Hematopoietic multipotent progenitor cell (in vitro differentiated cells): Measurements from ENCODE around the gene LRP8. TPM values are rescaled to one million over a fixed set of nuclear protein-coding genes. Genes with fewer than 3 reads are reported as not detected.

Source experiments
- DNase-seq, 3 donors: peaks; one replicate each; pipeline ENCODE4 v3.0.0-alpha.2; 2011 to 2015; ENCODE audit warnings: low read depth in 2 of 3, low spot score in 2 of 3
- total RNA-seq: library from RNA; depleted of rRNA; stranded (reverse); fragments of >200 nt; gene quantifications from one replicate; pipeline ENCODE4 v1.2.3, GENCODE V29; 2012

The LRP8 gene
- total RNA-seq, 1 donor, result 30.7 TPM

DNA sequence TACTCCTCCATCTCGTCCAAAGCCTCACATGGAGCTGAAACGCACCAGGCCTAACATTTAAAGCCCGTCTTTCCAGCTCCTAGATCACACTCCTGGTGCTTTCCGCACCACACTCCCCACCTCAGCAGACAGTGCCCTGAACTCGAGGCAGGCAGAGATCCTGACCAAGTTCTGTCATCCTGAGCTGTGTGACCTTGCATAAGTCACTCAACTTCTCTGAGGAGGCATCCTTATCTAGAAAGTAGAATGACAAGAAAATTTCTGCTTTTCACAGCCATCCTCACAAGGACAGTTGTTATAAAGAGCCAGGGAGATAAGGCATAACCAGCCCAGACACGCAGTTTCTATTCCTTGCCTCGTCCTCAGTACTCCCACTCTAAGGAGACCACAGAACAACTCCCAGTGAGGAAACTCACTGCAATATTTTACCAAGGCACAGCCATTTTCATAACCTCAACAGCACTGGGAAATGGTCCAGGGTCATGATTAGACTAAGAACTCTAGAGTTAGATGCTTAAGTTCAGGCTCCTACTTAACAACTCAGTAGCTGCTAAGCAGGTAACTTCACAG, 3.1 kb downstream of the LRP8 start:
- DNase-seq, result no peak

DNA sequence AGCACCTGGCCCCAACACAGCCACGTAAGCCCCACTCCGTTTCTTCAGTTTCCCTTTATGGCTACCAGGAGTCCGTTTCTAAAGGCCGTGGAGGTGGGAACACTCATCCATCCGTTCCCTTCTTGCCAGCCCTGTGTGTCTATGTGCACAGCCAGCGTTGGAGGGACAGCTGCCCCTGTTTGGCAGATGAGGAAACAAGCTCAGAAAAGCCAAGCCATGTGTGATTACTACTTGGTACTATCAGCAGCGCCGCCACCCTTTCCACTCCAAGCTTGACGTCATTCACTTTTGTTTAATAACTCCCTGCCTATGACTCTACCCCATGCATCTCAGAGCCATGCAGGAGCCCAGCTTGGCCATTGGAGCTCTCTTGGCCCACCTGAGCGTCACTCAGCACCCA, 3.5 kb downstream of the LRP8 start:
- no peak for DNase-seq

DNA sequence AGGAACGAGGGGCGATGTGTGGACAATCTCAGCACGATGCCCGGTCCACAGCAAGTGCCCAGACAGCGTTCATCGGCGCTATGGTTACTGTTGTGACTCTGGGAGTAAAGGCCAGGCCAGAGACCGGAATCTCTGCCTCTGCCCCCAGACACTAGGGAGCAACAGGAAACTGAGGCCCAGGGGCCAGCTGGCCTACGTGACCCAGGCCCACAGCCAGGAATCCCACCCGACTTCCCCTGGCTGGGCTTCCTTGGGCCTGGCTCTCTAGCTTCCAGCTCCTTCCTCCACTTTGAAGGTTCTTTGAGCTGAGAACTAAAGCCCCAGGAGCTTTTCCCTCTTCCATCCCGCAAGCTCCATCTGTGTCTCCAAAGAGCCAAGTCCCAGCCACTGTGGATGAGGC, 4.6 kb downstream of the LRP8 start:
- DNase-seq, result no peak

DNA sequence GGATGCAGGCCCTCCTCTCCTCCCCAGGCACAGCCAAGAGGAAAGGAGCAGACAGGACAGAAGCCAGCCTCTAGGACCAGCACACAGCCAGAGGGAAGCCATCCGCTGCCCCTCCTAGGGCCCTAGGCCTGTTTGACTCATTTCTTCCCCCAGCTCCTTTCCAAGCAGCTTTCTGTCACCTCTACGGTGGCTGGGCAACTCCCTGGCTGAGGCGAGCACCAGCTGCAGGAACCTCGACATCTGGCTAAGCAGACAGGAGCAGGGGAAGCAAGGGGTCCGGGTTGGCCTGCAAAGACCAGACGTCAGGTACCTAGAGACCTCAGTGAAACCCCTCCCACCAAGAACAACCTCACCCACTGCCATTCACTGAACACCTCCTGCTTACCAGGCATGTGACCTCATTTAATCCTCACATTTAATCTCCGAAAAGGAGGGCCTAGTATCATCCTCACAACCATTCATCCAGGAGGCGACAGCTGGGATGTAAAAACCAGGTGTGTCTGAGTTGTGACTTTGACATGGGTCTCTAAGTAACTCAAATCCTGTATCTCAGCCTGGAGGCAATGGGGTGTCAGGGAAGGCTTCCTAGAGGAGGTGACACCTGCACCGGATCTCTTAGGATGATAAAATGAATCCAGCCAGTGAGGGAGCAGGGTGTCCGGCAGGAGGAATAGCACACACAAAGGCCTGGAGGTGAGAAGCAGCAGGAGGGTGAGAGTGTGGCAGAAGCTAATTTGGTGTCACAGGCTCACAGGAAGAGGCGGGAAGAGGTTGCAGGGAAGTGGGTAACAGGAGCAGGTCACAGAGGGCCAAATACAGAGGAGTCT, 5.9 kb downstream of the LRP8 start:
- DNase-seq, result no peak

DNA sequence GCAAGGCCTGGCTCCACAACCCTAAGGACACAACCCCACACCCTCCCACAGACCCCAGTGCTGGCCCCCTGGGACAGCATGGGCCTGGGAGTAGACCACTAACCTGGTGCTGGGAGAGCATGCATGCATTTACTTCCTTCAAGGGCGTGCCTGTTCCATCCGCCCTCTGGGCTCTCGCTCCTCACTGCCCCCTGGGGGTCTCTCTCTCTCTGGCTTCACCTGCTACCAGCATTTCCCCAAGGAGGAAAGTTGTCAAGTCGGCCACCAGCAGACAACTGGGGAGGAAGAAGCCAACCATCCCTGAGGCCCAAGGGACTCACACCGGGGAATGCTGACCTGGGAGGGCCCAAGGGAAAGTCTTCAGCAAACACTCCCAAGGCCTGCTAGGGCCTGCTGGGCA, 6.5 kb downstream of the LRP8 start:
- DNase-seq, result peak in 2 of 3 donors; percentile 41 to 50

DNA sequence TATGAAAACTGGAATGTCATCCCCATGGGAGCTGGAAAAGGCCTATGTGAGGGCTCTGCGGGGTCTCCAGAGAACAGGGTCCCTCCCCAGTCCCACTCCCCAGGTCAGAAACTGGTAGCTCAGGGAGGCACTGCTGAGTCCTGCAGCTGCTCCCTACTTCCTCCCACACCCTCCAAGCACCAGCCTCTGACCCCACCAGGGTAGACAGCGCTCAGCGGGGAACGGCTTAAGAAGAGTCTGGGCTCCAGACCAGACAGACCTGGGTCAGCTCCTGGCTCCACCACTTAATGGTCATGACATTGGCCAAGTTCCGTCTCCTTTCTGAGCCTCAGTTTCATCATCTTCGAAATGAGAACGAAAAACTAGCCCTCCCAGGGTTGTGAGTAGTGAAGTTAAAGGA, 7.2 kb downstream of the LRP8 start:
- DNase-seq, result no peak

DNA sequence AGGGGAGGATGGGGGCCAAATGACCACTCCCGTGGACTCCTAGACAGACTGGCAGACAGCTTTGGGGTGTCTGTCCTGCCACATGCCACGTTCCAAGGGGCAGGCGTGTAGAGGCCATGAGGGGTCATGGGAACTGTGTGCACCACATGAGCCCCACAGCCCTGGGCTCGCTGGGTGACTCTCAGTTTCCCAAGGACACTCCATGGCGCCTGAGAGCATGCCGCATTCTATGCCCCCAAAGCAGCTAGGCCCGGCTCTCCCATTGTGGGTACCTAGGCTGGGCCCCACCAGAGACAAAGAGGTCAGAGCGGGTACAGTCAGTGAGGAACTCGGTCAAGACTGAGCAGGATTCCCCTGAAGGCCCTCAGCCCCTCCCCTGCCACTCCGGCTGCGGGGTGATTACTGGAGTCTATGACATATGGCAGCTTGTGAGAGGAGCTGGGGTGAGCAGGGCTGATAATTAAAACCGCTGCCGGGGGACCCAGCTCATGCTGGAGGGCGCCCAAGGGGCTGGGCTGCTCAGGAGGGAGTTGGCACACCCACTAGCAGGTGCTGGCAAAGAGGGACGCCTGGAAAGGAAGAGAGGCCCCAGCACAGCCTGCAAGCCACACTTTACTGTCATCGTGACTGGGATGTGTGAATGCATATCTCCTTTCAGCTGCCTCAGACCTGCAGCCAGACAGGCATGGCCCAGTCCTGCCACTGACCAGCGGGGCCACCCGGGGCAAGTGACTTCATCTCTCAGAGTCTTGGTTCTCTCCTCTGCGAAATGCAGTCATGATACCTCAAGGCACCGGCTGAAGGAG, 8.4 kb downstream of the LRP8 start:
- peak in 1 of 3 donors; percentile 52 for DNase-seq

DNA sequence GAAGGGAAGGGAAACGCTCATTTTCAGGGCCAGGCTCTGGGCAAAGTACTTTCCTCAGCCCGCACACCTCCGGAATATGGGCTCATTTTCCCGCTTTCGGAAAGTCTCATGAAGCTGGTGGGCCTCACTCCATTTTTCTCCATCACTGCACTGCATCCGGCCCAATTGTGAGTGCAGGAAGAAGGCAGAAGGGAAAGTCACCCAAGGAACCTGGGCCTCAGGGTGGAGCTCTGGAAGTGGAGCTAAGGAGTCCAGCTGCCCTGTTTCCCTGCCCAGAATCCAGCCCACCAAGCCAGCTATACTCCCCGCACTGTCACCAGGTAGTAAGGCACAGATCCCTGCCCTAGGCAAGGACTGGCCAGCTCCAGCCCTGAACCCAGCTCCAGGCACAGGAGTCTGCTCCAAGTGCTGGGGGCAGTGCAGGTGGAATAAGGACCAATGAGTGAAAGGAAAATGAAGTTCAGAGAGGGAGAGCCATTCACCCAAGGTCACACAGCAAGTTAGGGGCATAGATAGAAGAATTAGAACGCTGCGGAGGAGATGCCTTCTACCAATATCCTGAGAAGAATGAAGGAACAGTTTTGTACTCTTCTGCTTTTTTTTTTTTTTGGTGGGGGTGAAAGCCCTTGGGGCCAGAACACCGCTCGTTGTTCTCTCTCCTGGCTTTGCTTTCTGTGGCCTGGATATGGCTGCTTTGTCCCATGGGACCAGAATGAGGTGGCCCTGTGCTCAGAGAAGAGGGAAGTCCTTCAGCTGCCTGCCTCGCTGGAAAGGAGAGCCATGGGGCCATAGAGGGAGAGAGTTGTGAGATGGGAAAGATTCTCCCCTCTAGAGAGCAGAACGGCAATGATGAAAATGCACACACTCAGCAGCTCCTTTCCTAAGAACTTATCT, 10.0 kb downstream of the LRP8 start:
- DNase-seq, result no peak

DNA sequence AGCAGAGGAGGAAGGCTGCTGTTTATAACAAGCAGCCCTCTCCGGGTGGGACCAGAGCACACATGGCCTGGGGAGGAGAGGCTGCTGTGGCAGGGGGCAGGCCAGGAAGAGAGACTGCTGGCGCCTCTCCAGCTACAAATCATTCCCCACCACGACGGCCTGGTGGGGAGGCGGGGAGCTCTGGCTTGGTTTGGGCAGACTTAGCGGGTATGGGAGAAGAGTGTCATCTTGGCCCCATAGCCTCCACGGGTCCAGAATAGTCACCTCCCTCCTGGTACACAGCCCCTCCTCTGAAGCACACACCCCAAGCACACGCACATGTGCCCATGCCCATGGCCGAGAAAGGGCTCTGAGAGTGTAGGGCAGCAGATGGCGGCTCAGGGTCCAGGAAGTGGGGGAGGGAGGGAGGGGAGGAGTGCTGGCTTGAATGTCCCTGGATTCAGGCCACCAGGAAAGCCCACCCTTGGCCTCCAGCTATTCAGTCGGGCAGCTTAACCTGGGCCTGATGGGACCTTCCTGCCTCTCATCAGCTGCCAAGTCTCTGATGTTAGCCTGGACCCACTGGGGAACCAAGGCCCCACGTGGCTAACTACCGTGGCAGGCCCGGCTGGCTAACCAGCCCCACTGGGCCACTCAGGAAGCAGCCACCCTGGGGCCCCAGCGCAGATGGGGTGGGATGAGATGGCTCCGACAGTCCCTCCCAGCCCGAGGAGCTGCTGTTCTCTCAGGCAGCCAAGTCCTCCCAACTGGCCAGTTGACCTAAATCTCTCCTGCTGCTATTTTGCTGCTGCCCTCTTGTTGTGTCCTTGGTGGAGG, 10.9 kb downstream of the LRP8 start:
- peak in 1 of 3 donors; percentile 52 for DNase-seq

DNA sequence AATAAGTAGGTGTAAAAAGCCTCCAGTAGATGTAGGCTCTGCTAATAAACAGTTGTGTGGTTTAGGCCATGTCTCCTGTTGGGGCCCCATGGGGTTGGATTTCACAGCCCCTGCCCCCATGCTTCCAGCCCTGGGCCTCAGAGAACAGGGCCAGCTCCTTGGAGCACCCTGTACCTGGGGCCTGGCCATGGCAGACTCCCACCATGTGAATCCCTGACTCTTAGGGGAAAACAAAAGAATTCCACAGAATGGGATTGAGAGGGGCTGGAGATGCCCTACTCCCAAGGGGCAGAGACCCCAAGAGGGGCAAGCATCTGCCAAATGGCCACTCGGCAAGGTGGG, 11.5 kb downstream of the LRP8 start:
- DNase-seq, result no peak

DNA sequence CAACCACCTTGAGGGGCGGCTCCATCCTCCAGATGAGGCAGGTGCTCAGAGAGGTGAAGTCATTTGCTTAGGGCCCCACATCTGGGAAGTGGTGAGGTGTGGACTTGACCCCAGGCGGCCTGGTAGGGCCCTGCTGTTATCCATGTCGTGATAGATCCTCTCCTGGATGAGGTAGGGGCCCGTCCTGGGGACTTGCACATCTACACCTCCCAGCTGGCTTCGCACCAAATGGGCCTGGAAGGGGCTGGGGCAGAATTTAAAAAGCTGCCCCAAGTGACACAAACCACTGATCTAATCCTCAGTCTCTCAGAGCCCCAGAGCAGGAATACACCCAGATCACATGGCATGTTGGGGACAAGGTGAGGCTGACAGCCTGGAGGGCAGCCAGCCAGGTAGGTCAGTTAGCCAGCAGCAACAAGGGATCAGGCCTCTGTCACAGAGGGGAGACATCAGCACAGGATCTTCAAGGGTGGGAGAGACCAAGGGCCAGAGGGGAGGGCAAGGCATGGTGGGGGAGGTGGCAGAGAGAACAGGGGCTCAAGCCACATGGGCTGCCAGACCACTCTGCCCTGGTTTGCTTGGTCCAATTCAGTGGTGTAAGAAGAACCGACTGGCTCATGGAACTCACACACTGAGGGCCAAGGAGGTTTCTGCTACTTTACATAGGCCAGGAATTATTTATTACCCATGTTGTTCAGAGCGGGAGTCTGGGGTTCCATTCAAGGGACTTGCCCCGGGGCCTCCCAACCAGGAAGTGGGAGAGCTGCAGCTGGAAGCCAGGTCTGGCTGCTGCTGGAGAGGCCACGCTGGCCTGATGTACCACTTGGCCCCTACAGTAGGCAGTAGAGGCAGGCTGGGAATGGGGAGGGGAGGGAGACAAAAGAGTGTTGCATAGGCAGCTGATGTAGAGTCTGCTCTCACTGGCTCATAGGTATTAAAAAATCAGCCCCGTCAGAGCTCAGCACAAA, 12.1 kb downstream of the LRP8 start:
- no peak for DNase-seq

DNA sequence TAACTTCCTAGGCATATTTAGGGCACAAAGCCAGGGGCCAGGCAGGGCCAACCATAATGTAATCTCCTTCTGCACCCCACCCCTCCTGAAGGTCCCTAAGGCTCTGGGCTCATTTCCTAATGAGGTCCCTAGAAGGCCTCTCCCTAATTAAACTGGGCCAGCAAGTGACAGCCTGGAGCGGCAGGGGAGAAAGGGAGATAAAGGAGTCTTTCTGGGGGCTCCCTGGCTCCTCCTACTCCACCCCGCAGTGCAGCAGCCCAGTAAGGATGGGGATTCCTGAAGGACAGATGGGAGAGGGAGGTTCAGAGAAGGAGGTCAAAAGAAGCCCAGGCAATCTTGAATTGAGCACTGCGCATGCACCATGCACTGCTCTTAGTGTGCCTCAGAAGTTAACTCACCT, 12.8 kb downstream of the LRP8 start:
- no peak for DNase-seq

DNA sequence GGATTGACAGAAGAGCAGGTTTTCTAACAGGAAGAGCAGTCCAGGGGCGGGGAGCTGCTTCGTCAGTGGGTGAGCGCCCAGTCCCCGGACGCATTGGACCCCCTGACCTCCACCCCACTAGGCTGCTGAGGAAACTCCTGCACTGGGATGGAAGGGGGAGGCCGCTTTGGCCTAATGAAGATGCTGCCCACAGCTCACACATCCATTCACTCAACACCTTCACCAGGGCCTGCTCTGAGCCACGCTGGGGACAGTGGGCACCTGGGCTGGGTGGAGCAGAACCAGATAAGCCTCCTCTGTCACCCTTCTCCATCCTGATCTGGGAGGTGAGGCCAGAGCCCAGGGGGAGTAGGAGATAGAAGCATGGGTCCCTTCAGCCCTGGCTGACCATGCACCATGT, 13.3 kb downstream of the LRP8 start:
- no peak for DNase-seq

DNA sequence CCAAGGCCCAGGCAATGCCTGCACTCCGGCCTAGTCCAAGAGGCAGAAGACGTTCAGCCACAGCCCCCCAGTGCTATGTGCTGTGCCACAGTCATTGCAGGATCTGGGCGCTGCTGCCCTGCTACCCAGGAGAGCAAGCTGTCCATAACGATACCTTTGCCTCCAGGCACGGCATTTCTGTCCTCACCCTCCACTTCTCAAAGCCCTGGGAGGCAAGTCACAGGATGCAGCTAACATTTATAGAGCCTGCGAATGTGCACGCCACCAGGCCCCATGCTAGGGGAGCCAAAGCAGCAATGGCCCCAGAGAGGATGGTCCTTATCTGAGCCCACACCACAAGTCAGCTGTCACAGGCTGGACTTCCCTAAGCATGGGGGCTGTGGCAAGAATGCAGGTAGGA, 13.8 kb downstream of the LRP8 start:
- no peak for DNase-seq

DNA sequence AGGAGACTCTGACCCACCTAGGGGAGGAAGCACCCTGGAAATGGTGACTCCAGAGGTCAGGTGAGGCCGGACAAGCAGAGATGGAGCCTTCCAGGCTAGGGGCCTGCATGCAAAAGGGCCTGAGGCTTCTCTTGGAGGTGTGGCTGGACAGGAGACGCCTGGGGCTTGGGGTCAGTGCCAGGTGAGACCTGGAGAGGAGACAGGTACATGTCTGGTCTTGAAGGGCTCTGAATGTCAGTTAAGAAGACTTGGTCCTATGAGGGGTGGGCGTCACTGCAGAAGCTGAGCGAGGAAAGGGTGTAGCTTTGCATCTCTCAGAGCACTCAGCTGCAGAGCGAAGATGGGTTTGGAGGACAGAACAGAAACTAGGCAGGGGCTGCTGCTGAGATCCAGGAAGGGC, 14.3 kb downstream of the LRP8 start:
- DNase-seq, result no peak

DNA sequence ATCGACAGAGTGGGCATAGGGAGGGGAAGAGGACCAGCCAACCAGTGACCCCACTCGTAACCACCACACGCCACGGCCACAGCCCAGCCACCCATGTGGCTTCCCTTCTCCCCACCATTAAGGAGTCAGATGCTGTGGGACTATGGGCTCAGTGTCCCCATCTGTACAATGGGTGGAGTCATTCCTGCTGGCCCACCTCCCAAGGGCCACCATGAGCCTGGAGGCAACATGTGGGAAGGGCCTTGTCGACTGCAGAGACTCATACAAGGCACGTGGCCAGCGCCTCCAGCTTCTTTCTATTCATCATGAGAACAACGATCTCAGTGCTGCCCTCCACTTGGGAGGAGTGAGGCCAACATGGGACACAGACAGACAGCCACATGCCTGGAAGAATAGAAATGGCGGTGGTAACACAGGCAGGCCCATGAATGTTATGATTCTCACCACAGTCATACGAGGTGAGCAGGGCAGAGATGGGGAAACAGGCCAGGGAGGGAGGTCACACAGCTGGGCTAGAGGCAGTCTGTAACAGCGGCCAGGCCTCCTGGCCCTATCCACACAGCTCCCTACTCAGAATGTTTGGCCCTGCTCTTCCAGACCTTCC, 16.1 kb downstream of the LRP8 start:
- DNase-seq, result no peak

DNA sequence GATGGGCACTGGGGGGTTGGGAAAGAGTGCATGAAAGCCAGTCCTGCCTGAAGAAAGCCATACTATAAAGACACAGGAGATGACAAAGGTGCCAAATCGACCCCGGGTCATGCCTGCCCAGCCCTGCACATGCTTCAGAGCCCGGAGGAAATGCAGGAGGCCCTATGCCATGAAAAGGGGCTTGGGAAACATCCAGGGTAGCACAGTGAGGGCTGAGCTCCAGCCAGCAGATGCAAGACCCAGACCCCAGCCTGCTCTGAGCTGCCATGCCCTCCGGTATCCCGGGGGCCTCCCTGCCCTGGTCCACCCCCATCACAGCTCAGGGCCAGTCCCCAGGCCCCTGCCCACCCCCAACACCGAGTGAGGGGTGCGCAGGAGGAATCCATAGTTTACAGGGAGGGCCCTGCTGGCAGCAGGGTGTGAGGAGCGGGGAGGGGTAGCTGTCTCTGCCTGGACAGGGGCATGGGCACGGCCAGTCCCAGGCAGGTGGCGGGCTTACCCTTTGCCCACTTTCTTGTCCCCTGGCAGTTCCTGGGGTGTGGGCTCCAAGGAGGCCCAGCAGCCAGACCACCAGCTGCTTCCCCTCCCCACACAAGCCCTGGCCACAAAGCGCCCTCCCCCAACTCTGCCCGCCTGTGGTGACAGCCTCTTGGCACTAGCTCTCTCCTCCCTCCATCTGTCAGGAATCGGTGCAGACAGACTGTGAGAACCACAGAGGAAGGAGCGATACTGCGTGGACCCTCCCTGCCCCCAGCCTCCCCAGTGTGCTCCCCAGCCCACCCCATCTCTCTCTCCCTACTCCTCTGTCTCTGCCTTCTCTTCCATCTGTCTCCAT, 16.8 kb downstream of the LRP8 start:
- peak in 2 of 3 donors; percentile 51 to 89 for DNase-seq

DNA sequence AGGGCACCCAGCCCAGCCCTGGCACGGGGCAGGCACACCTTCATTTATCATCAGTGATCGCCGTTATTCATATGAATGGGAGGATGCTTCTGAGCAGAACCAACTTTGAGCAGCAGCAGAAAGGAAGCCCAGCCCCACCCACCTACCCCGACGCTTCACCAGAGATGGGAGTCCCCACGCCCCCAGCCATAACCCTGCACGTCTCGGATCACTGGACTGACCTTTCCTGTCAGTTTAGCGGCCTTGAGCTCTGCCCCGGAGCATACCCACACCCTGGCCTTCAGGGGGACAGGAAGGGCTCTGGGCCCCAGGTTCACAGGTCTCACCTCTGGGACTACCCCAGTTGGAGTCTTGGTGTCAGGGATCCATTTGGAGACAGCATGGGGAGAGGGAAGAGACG, 18.1 kb downstream of the LRP8 start:
- no peak for DNase-seq
